B cell (primary cell): ENCODE results near the gene MAP4K4.

Experiments
- CTCF ChIP-seq: fragments of 200-600 bp; IDR thresholded peaks from one replicate; pipeline ENCODE4 v1.8.0; 2022; ENCODE audit warnings: antibody characterized with exemption, mild to moderate bottlenecking
- EZH2 ChIP-seq: IDR thresholded peaks from 2 replicates; pipeline ENCODE4 v1.6.1; 2012; ENCODE audit warnings: borderline replicate concordance, low read depth, mild to moderate bottlenecking, moderate library complexity, low read length; ENCODE audit not compliant: insufficient read depth, poor library complexity, severe bottlenecking

GRCh38 chr2:101737478-101738255 lies 40.2 kb downstream of the MAP4K4 start:
- no peak for TF ChIP-seq CTCF
- TF ChIP-seq EZH2: no peak
